Measurements from ENCODE around the gene TEX38. TPM values are rescaled to one million over a fixed set of nuclear protein-coding genes. Genes with fewer than 3 reads are reported as not detected.
A peak's percentile ranks its signal among the peaks of the same experiment; 100 is the strongest.
"Not testable (repeated sequence)": the region's sequence is repeated elsewhere in the genome, so short reads cannot be mapped to it uniquely, and the experiment has no call there.

Gene TEX38
- total RNA-seq, 2 donors from 2014 or later: not detected

- H3K27me3 Mint-ChIP-seq; H3K4me3 Mint-ChIP-seq; ATAC-seq; H3K27ac Mint-ChIP-seq; DNase-seq; H3K36me3 Mint-ChIP-seq (ENCODE audit: low read depth); H3K9me3 ChIP-seq (ENCODE audit: control insufficient read depth, low read length, poor library complexity, severe bottlenecking): not testable (repeated sequence)
- peaks cover 15% of the 10 kb centered on the region for H3K4me1 Mint-ChIP-seq
These were observed 8.7 kb upstream of the TEX38 start for GRCh38 chr1:46662919-46663318.

- DNase-seq (no peak), ATAC-seq (no peak)
- H3K27me3 Mint-ChIP-seq: no peaks in the 10 kb centered on the region
- no peaks in the 10 kb centered on the region for H3K9me3 ChIP-seq (ENCODE audit: control insufficient read depth, low read length, poor library complexity, severe bottlenecking)
- H3K36me3 Mint-ChIP-seq (ENCODE audit: low read depth): peaks cover 2% of the 10 kb centered on the region
- peaks cover 15% of the 10 kb centered on the region for H3K4me1 Mint-ChIP-seq
- peak overlapping the region; percentile 80 for H3K27ac Mint-ChIP-seq
- peak overlapping the region; percentile 89 for H3K4me3 Mint-ChIP-seq
These were observed 5.7 kb upstream of the TEX38 start for GRCh38 chr1:46665983-46666382.

GRCh38 chr1:46667782-46668760 is 3.6 kb upstream of the TEX38 start, which contains the start of gene ATPAF1:
Gene ATPAF1, minus strand, starts transcription at chr1:46668364. Its CDS starts 42 bp downstream, at chr1:46668322.
- H3K9me3 ChIP-seq (ENCODE audit: control insufficient read depth, low read length, poor library complexity, severe bottlenecking): no peaks in the 10 kb centered on the region
- DNase-seq: peak; percentile 39 to 46 (median 43)
- Mint-ChIP-seq H3K36me3 (ENCODE audit: low read depth) (peaks cover 2% of the 10 kb centered on the region), H3K27me3 (no peaks in the 10 kb centered on the region), H3K4me3 (peak within 1 kb of the TSS; percentile 89), H3K4me1 (peaks cover 15% of the 10 kb centered on the region), H3K27ac (peak within 1 kb of the TSS; percentile 80)
- ATAC-seq: peak; percentile 85

- ATAC-seq (no peak), DNase-seq (no peak)
- H3K27me3 Mint-ChIP-seq: no peaks in the 10 kb centered on the region
- no peak overlapping the region for H3K27ac Mint-ChIP-seq
- H3K9me3 ChIP-seq (ENCODE audit: control insufficient read depth, low read length, poor library complexity, severe bottlenecking): no peaks in the 10 kb centered on the region
- no peak overlapping the region for H3K4me3 Mint-ChIP-seq
- peaks cover 2% of the 10 kb centered on the region for H3K36me3 Mint-ChIP-seq (ENCODE audit: low read depth)
- peaks cover 12% of the 10 kb centered on the region for H3K4me1 Mint-ChIP-seq
These were observed 1.5 kb upstream of the TEX38 start for GRCh38 chr1:46670134-46670533.

- ATAC-seq (no peak), DNase-seq (no peak)
- Mint-ChIP-seq H3K27ac (peak overlapping the region; percentile 66), H3K4me3 (no peak overlapping the region), H3K4me1 (peaks cover 16% of the 10 kb centered on the region), H3K36me3 (ENCODE audit: low read depth) (peaks cover 2% of the 10 kb centered on the region), H3K27me3 (no peaks in the 10 kb centered on the region)
- H3K9me3 ChIP-seq (ENCODE audit: control insufficient read depth, low read length, poor library complexity, severe bottlenecking): no peaks in the 10 kb centered on the region
These were observed 1.0 kb downstream of the TEX38 start for GRCh38 chr1:46672696-46673095.

GRCh38 chr1:46673749-46674182 is 2.1 kb downstream of the TEX38 start:
- H3K36me3 Mint-ChIP-seq (ENCODE audit: low read depth): peaks cover 2% of the 10 kb centered on the region
- ATAC-seq: no peak
- H3K4me3 Mint-ChIP-seq: no peak overlapping the region
- no peaks in the 10 kb centered on the region for H3K9me3 ChIP-seq (ENCODE audit: control insufficient read depth, low read length, poor library complexity, severe bottlenecking)
- H3K4me1 Mint-ChIP-seq: peaks cover 16% of the 10 kb centered on the region
- no peaks in the 10 kb centered on the region for H3K27me3 Mint-ChIP-seq
- DNase-seq: no peak
- H3K27ac Mint-ChIP-seq: peak overlapping the region; percentile 91

GRCh38 chr1:46675549-46676314 is 4.1 kb downstream of the TEX38 start:
- peak; percentile 79 for ATAC-seq
- Mint-ChIP-seq H3K4me1 (peaks cover 16% of the 10 kb centered on the region), H3K36me3 (ENCODE audit: low read depth) (peaks cover 6% of the 10 kb centered on the region), H3K27ac (peak overlapping the region; percentile 91), H3K27me3 (no peaks in the 10 kb centered on the region), H3K4me3 (peak overlapping the region; percentile 66)
- H3K9me3 ChIP-seq (ENCODE audit: control insufficient read depth, low read length, poor library complexity, severe bottlenecking): no peaks in the 10 kb centered on the region
- no peak for DNase-seq

- H3K27me3 Mint-ChIP-seq: no peaks in the 10 kb centered on the region
- H3K4me3 Mint-ChIP-seq: no peak overlapping the region
- peak overlapping the region; percentile 91 for H3K27ac Mint-ChIP-seq
- peaks cover 6% of the 10 kb centered on the region for H3K36me3 Mint-ChIP-seq (ENCODE audit: low read depth)
- ATAC-seq (no peak), DNase-seq (no peak)
- H3K4me1 Mint-ChIP-seq: peaks cover 16% of the 10 kb centered on the region
- no peaks in the 10 kb centered on the region for H3K9me3 ChIP-seq (ENCODE audit: control insufficient read depth, low read length, poor library complexity, severe bottlenecking)
These were observed 4.9 kb downstream of the TEX38 start for GRCh38 chr1:46676531-46676930.

- no peak overlapping the region for H3K4me3 Mint-ChIP-seq
- H3K9me3 ChIP-seq (ENCODE audit: control insufficient read depth, low read length, poor library complexity, severe bottlenecking): no peaks in the 10 kb centered on the region
- DNase-seq (no peak), ATAC-seq (no peak)
- no peaks in the 10 kb centered on the region for H3K27me3 Mint-ChIP-seq
- peaks cover 16% of the 10 kb centered on the region for H3K4me1 Mint-ChIP-seq
- H3K36me3 Mint-ChIP-seq (ENCODE audit: low read depth): peaks cover 9% of the 10 kb centered on the region
- H3K27ac Mint-ChIP-seq: peak overlapping the region; percentile 91
These were observed 5.7 kb downstream of the TEX38 start for GRCh38 chr1:46677339-46677738.

- Mint-ChIP-seq H3K36me3 (ENCODE audit: low read depth) (peaks cover 8% of the 10 kb centered on the region), H3K27ac (no peak overlapping the region), H3K27me3 (no peaks in the 10 kb centered on the region), H3K4me3 (no peak overlapping the region), H3K4me1 (peaks cover 18% of the 10 kb centered on the region)
- ATAC-seq (no peak), DNase-seq (no peak)
- H3K9me3 ChIP-seq (ENCODE audit: control insufficient read depth, low read length, poor library complexity, severe bottlenecking): no peaks in the 10 kb centered on the region
These were observed 8.3 kb downstream of the TEX38 start for GRCh38 chr1:46679789-46680573.

- Mint-ChIP-seq H3K4me3 (no peak overlapping the region), H3K36me3 (ENCODE audit: low read depth) (peaks cover 10% of the 10 kb centered on the region), H3K27ac (peak overlapping the region; percentile 59), H3K27me3 (no peaks in the 10 kb centered on the region), H3K4me1 (peaks cover 7% of the 10 kb centered on the region)
- H3K9me3 ChIP-seq (ENCODE audit: control insufficient read depth, low read length, poor library complexity, severe bottlenecking): no peaks in the 10 kb centered on the region
- no peak for DNase-seq
- ATAC-seq: no peak
These were observed 9.8 kb downstream of the TEX38 start for GRCh38 chr1:46681333-46682034.

GRCh38 chr1:46682064-46682463 is 10.4 kb downstream of the TEX38 start:
- Mint-ChIP-seq H3K27me3 (no peaks in the 10 kb centered on the region), H3K4me3 (no peak overlapping the region), H3K4me1 (peaks cover 9% of the 10 kb centered on the region), H3K27ac (peak overlapping the region; percentile 43), H3K36me3 (ENCODE audit: low read depth) (peaks cover 10% of the 10 kb centered on the region)
- no peak for ATAC-seq
- no peak for DNase-seq
- H3K9me3 ChIP-seq (ENCODE audit: control insufficient read depth, low read length, poor library complexity, severe bottlenecking): no peaks in the 10 kb centered on the region
